Hepatocyte (in vitro differentiated cells): Measurements from ENCODE around the gene GAS1. TPM values are rescaled to one million over a fixed set of nuclear protein-coding genes. Genes with fewer than 3 reads are reported as not detected.

Experiments
- DNase-seq: peaks from one replicate; pipeline ENCODE4 v3.0.0-alpha.2; 2016; ENCODE audit warnings: low spot score
- H2AFZ ChIP-seq: fragments of 200-600 bp; sonication (generic); 2 replicates; pipeline ENCODE4 v1.6.0; 2016; ENCODE audit warnings: antibody characterized with exemption, mild to moderate bottlenecking
- H3K27ac ChIP-seq: fragments of 200-600 bp; sonication (generic); 2 replicates; pipeline ENCODE4 v1.5.1; 2016; ENCODE audit warnings: mild to moderate bottlenecking
- H3K27me3 ChIP-seq: fragments of 200-600 bp; sonication (generic); 2 replicates; pipeline ENCODE4 v1.6.1; 2016
- H3K36me3 ChIP-seq: fragments of 200-600 bp; sonication (generic); replicated peaks from 2 replicates; pipeline ENCODE4 v1.5.1; 2016; ENCODE audit warnings: low read depth; ENCODE audit not compliant: insufficient read depth
- H3K4me1 ChIP-seq: fragments of 200-600 bp; sonication (generic); 2 replicates; pipeline ENCODE4 v1.5.1; 2016; ENCODE audit warnings: mild to moderate bottlenecking, moderate library complexity; ENCODE audit not compliant: insufficient read depth
- H3K4me2 ChIP-seq: fragments of 200-600 bp; sonication (generic); 2 replicates; pipeline ENCODE4 v1.6.0; 2016
- H3K4me3 ChIP-seq: fragments of 200-600 bp; sonication (generic); 2 replicates; pipeline ENCODE4 v1.5.1; 2016; ENCODE audit warnings: mild to moderate bottlenecking
- H3K79me2 ChIP-seq: fragments of 200-600 bp; sonication (generic); 2 replicates; pipeline ENCODE4 v1.6.0; 2017; ENCODE audit warnings: mild to moderate bottlenecking
- H3K9me2 ChIP-seq: fragments of 200-600 bp; sonication (generic); replicated peaks from 2 replicates; pipeline ENCODE4 v1.6.0; 2017; ENCODE audit warnings: mild to moderate bottlenecking; ENCODE audit not compliant: insufficient read depth
- H3K9me3 ChIP-seq: fragments of 200-600 bp; sonication (generic); 2 replicates; pipeline ENCODE4 v1.5.1; 2016; ENCODE audit warnings: low read depth, mild to moderate bottlenecking
- H4K20me1 ChIP-seq: fragments of 200-600 bp; sonication (generic); 2 replicates; pipeline ENCODE4 v1.6.0; 2016; ENCODE audit warnings: mild to moderate bottlenecking; ENCODE audit not compliant: insufficient read depth, poor library complexity, severe bottlenecking
- EZH2 ChIP-seq: fragments of 200-600 bp; sonication (generic); IDR thresholded peaks from 2 replicates; pipeline ENCODE4 v1.6.1; 2016; ENCODE audit warnings: antibody characterized with exemption, mild to moderate bottlenecking, borderline replicate concordance
- EZH2phosphoT487 ChIP-seq: fragments of 200-600 bp; sonication (generic); IDR thresholded peaks from one replicate; pipeline ENCODE4 v1.6.1; 2018; ENCODE audit warnings: antibody characterized with exemption, mild to moderate bottlenecking, low read depth, moderate library complexity; ENCODE audit not compliant: unreplicated experiment, severe bottlenecking
- WGBS: methylation state at CpG from one replicate; pipeline ENCODE4 v1.1.6; 2016; ENCODE audit warnings: low lambda C conversion rate; ENCODE audit errors: missing lambda C conversion rate; 5-methylcytosine and 5-hydroxymethylcytosine counted together
- polyA plus RNA-seq: library from polyadenylated mRNA; unstranded; fragments of >200 nt; fragmentation: Nextera tagmentation; extraction: Ambion mirVana; gene quantifications from 2 replicates; pipeline ENCODE4 v1.2.1, GENCODE V29; 2016
- total RNA-seq: library from RNA; depleted of rRNA; stranded (reverse); fragments of >200 nt; gene quantifications from 2 replicates; pipeline ENCODE4 v1.2.3, GENCODE V29; 2014
- TF ChIP-seq, protein P1 (sequence below): fragments of 200-600 bp; sonication (generic); IDR thresholded peaks from 2 replicates; pipeline ENCODE4 v1.5.1; 2016; ENCODE audit warnings: antibody characterized with exemption, mild to moderate bottlenecking; ENCODE audit not compliant: poor library complexity

GAS1 gene
- total and polyA plus RNA-seq, 2 experiments from 2014 or later: 61.3 to 101 TPM

DNA sequence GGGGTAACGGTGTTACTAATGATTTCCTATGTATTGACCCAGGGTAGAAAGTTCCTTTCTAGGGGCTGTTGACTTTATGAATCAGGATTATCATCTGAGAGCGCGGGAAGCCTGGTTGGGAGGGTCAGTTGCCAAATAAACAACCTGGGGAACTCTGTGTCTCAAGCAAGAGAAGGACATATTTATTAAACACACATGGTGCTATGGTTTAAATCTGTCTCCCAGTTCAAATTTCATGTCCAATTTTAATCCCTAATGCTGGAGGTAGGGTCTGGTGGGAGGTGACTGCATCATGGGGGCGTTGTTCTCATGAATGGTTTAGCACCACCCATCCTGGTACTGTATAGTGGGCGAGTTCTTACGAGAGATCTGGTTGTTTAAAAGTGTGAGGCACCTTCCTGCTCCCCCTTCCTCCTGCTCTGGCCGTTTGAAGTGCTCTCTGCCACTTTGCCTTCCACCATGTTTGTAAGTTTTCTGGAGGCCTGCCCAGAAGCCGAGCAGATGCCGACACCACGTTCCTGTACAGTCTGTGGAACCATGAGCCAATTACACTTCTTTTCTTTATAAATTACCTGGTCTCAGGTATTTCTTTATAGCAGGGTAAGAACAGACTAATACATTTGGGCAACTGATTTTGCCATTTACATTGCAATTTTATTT lies 19.7 kb upstream of the GAS1 start:
- Histone ChIP-seq H3K36me3 (no peaks in the 10 kb centered on the region), H3K9me2 (no peaks in the 10 kb centered on the region), H3K4me1 (no peaks in the 10 kb centered on the region), H3K9me3 (no peaks in the 10 kb centered on the region), H3K79me2 (no peaks in the 10 kb centered on the region), H3K4me3 (no peak overlapping the region), H3K27ac (no peak overlapping the region), H3K4me2 (no peak overlapping the region), H2AFZ (no peak overlapping the region), H3K27me3 (peaks cover 9% of the 10 kb centered on the region), H4K20me1 (no peaks in the 10 kb centered on the region)
- no peak for DNase-seq
- TF ChIP-seq, protein P1, sequence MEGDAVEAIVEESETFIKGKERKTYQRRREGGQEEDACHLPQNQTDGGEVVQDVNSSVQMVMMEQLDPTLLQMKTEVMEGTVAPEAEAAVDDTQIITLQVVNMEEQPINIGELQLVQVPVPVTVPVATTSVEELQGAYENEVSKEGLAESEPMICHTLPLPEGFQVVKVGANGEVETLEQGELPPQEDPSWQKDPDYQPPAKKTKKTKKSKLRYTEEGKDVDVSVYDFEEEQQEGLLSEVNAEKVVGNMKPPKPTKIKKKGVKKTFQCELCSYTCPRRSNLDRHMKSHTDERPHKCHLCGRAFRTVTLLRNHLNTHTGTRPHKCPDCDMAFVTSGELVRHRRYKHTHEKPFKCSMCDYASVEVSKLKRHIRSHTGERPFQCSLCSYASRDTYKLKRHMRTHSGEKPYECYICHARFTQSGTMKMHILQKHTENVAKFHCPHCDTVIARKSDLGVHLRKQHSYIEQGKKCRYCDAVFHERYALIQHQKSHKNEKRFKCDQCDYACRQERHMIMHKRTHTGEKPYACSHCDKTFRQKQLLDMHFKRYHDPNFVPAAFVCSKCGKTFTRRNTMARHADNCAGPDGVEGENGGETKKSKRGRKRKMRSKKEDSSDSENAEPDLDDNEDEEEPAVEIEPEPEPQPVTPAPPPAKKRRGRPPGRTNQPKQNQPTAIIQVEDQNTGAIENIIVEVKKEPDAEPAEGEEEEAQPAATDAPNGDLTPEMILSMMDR: no peak
- TF ChIP-seq EZH2phosphoT487: no peak
- no peak for TF ChIP-seq EZH2
- WGBS: 62% methylated on average over 10 of the region's 10 CpGs

GRCh38 chr9:86965636-86966395 lies 18.5 kb upstream of the GAS1 start:
- H3K79me2 ChIP-seq: no peaks in the 10 kb centered on the region
- H3K27me3 ChIP-seq: peaks cover 9% of the 10 kb centered on the region
- H3K4me1 ChIP-seq: no peaks in the 10 kb centered on the region
- no peak overlapping the region for H3K4me3 ChIP-seq
- H2AFZ ChIP-seq: no peak overlapping the region
- H3K9me3 ChIP-seq: no peaks in the 10 kb centered on the region
- no peak for TF ChIP-seq EZH2phosphoT487
- TF ChIP-seq, protein P1: no peak
- no peak for TF ChIP-seq EZH2
- no peak for DNase-seq
- H3K4me2 ChIP-seq: no peak overlapping the region
- H4K20me1 ChIP-seq: no peaks in the 10 kb centered on the region
- 73% methylated on average over 5 of the region's 5 CpGs for WGBS
- H3K9me2 ChIP-seq: no peaks in the 10 kb centered on the region
- no peaks in the 10 kb centered on the region for H3K36me3 ChIP-seq
- no peak overlapping the region for H3K27ac ChIP-seq

- Histone ChIP-seq H3K27me3 (peaks cover 38% of the 10 kb centered on the region), H3K79me2 (no peaks in the 10 kb centered on the region), H3K4me1 (peaks cover 10% of the 10 kb centered on the region), H3K4me3 (no peak overlapping the region), H3K36me3 (no peaks in the 10 kb centered on the region), H3K9me3 (no peaks in the 10 kb centered on the region), H3K27ac (no peak overlapping the region), H3K4me2 (no peak overlapping the region), H2AFZ (no peak overlapping the region), H3K9me2 (no peaks in the 10 kb centered on the region), H4K20me1 (no peaks in the 10 kb centered on the region)
- TF ChIP-seq EZH2: no peak
- TF ChIP-seq, protein P1: no peak
- no peak for TF ChIP-seq EZH2phosphoT487
- WGBS: 76% methylated on average over 9 of the region's 9 CpGs
- DNase-seq: no peak
Measured at GRCh38 chr9:86962692-86963091, 15.4 kb upstream of the GAS1 start.
